Omental fat pad (tissue), 4 donors: ENCODE data around the gene GPS1. TPM values are rescaled to one million over a fixed set of nuclear protein-coding genes. Genes with fewer than 3 reads are reported as not detected.

Source experiments
- ATAC-seq: fragments of 150-250 bp; one replicate; pipeline ENCODE4 v1.9.1; 2016; ENCODE audit warnings: mild to moderate bottlenecking, moderate library complexity; ENCODE audit not compliant: low FRiP score
- DNase-seq: peaks from one replicate; pipeline ENCODE4 v3.0.0-alpha.2; 2019; ENCODE audit warnings: low spot score
- total RNA-seq, 4 donors: library from RNA; depleted of rRNA; stranded (reverse); fragments of >200 nt; gene quantifications; one replicate each; pipeline ENCODE4 v1.1.0, GENCODE V29; 2016
- TF ChIP-seq, protein P1 (sequence below), 3 donors: fragments of 450-650 bp; IDR thresholded peaks; one replicate each; pipeline ENCODE4 v1.5.1; 2016 to 2017; ENCODE audit warnings: antibody characterized with exemption in 3 of 3, mild to moderate bottlenecking in 3 of 3, moderate library complexity in 2 of 3

The GPS1 gene
- total RNA-seq, 4 donors from 2014 or later, result 67.3 to 86.8 (median 81.4) TPM

DNA sequence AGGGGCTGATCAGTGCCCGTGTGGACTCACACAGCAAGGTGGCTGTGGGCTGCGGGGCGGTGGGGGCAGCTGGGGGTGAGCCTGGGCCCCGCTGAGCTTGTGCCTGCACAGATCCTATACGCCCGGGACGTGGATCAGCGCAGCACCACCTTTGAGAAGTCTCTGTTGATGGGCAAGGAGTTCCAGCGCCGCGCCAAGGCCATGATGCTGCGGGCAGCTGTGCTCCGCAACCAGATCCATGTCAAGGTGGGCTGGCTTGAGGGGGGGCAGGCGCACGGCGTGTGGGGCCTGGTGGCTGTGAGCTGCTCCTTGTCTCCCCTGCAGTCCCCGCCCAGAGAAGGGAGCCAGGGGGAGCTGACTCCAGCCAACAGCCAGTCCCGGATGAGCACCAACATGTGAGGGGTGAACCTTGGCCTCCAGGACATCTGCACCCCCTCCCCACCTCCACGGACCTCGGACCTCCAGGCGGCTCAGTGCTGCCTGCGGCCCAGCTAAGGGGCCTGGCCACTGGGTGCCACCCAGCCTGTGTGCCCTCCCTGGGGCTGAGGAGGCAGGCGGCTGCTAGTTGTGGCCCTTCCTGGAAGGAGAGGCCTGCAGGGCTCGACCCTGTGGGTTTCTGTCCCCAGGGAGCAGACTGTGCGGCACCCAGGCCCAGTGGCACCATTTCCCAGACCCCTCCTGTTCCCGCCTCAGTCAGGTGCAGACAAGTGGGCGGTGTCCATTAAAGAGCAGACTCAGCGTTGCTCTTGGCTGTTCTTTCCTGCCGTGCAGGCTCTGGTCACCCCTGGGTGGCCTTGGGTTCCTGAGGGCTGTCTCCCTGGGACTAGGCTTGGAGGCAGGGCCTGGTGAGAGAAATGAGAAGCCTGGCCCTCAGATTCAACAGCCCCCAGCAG is 5.3 kb downstream of the GPS1 start:
- DNase-seq, result no peak
- TF ChIP-seq, protein P1, sequence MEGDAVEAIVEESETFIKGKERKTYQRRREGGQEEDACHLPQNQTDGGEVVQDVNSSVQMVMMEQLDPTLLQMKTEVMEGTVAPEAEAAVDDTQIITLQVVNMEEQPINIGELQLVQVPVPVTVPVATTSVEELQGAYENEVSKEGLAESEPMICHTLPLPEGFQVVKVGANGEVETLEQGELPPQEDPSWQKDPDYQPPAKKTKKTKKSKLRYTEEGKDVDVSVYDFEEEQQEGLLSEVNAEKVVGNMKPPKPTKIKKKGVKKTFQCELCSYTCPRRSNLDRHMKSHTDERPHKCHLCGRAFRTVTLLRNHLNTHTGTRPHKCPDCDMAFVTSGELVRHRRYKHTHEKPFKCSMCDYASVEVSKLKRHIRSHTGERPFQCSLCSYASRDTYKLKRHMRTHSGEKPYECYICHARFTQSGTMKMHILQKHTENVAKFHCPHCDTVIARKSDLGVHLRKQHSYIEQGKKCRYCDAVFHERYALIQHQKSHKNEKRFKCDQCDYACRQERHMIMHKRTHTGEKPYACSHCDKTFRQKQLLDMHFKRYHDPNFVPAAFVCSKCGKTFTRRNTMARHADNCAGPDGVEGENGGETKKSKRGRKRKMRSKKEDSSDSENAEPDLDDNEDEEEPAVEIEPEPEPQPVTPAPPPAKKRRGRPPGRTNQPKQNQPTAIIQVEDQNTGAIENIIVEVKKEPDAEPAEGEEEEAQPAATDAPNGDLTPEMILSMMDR (IDR thresholded peaks at IDR 0.05), result no peak
- ATAC-seq, result no peak

DNA sequence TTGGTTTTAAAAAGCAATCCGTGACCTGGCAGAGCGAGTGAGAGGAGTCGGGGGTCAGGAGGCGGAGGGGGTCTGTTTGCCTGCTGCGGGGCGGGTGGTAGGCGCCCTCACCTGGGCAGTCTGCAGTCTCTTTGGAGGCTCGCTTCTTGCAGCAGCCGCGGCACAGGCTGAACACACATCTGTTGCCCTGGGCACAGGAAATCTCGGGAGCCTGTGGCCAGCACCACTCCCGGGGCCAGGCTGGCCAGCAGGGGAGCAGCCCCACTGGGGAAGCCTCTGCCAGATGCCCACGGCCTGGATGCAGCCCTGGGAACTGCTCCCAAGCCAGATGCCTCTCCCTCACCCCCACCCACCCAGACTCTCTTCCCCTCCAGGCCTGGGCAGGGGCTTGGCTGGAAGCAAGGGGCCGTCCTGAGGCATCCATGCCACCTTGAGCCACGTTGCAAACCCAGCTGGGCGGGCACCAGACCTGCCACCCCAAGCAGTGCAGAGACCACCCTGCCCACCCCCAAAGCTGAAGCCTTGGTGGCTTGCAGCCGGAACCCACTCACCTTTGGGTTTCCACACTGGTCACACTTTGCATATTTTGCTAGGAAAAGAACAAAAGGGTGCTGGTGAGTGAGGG is 6.6 kb downstream of the GPS1 start:
- no peak for ATAC-seq
- TF ChIP-seq, protein P1 (IDR thresholded peaks at IDR 0.05), result no peak
- no peak for DNase-seq

DNA sequence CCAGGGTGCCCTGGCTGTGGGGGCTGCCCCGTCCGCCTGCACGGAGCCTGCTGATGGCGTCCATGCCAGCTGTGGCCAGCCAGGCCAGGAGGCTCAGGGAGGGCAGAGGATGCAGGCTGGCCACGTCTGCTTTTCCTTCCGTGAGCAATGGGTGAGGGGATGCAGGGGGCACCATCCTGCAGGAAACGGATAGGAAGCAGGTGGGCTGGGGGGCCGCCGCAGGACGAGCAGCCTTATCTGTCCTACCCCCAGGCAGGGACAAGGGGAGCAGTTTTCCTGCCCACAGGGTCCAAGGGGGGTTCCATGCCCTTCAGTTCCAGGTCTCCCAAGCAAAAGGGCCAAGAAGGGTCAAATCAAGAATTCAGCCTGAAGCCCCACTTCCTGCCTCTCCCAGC is 7.2 kb downstream of the GPS1 start:
- no peak for ATAC-seq
- TF ChIP-seq, protein P1 (IDR thresholded peaks at IDR 0.05), result no peak
- no peak for DNase-seq

DNA sequence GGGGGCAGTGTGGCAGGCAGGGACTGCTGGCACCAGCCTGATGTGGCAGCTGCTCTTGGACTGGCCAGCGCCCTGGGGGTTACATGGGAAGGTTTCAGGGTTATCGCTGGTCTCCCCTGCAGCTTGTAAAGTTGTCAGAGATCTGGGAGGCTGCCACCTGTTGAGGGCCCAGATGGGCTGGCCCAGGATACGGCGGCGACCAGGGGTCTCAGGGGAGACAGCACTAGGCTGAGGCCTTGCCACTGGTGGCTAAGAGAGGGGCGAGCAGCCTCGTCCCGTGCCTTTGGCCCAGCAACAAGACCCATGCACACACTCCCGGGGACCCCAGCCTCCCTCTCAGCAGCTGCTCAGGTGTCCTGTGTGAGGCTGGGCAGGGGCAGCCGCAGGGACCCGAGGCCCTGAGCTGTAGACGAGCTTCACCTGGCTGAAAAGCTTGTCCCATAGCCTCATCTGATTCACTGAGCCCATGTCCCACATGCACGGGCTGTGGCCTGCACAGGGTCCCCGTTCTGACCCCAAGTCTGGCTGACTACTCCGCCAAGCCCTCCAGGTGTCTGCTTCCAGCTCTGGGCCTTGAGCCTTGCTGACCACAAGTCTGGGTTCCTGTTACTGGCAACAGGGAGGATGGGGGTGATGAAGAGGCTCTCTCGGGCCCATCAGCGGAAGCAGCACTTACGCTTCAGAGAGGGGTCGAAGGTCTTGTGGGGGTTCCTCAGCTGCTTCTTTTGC is 7.7 kb downstream of the GPS1 start:
- no peak for DNase-seq
- TF ChIP-seq, protein P1 (IDR thresholded peaks at IDR 0.05), result no peak
- ATAC-seq, result no peak

DNA sequence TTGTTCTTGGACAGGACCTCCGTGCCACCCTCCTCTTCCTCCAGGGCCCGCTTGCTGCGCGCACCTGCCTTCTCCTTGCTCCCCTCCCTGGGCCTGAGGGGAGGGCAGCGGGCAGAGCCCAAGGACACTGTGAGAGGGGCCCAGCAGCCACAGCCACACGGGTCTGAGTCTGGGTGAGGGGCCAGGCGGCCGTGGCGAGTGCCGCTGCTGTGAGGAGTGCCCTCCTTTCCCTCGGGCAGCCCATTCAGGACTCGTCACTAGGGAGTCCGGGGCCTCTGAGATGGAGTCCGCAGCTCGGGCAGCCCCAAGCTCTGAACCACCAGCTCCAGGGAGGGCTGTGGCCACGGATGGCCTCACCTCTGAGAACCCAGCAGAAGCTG is 8.3 kb downstream of the GPS1 start:
- ATAC-seq, result no peak
- TF ChIP-seq, protein P1 (IDR thresholded peaks at IDR 0.05), result no peak
- DNase-seq, result no peak

DNA sequence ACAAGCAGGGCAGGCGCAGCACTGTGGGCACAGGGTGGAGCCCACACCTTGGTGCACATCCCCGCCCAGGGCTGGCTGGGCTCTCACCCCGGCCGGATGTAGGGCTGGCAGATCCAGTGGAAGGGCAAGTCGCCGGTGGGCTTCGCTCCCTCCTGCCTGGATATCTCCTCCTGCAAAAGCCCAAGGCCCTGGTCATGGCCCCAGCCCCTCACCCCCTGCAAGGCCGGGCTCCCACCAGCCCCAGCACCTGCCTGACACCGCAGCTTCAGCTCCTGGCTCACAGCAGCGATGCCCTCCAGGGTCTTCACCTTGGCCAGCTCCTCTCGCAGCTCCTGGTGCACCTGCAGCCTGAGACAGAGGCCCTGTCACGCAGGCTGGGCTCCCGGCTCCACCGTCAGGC is 8.9 kb downstream of the GPS1 start:
- no peak for DNase-seq
- no peak for ATAC-seq
- TF ChIP-seq, protein P1 (IDR thresholded peaks at IDR 0.05), result no peak
